H9 (cell line): ENCODE measurements around the gene ELP1. TPM values are rescaled to one million over a fixed set of nuclear protein-coding genes. Genes with fewer than 3 reads are reported as not detected.

ENCODE experiments used
- DNase-seq: peaks from one replicate; pipeline ENCODE4 v3.0.0-alpha.2; 2017
- H2AFZ ChIP-seq: one replicate; pipeline ENCODE4 v1.6.1; 2013; ENCODE audit warnings: mild to moderate bottlenecking, low read length, control low read depth, moderate library complexity
- H2AK5ac ChIP-seq: 2 replicates; pipeline ENCODE4 v1.6.1; 2013; ENCODE audit warnings: low read length, control low read depth, mixed read lengths; ENCODE audit not compliant: insufficient read length
- H2BK120ac ChIP-seq: one replicate; pipeline ENCODE4 v1.6.1; 2013; ENCODE audit warnings: low read depth, mild to moderate bottlenecking, low read length, control low read depth, inconsistent platforms; ENCODE audit not compliant: poor library complexity, severe bottlenecking
- H2BK12ac ChIP-seq: 2 replicates; pipeline ENCODE4 v1.6.1; 2013; ENCODE audit warnings: low read length, control low read depth, mixed read lengths, low read depth; ENCODE audit not compliant: insufficient read length
- H2BK15ac ChIP-seq: 2 replicates; pipeline ENCODE4 v1.6.1; 2013; ENCODE audit warnings: low read depth, low read length, control low read depth
- H2BK20ac ChIP-seq: one replicate; pipeline ENCODE4 v1.6.1; 2013; ENCODE audit warnings: low read depth, mild to moderate bottlenecking, low read length, control low read depth, inconsistent platforms; ENCODE audit not compliant: poor library complexity, severe bottlenecking
- H2BK5ac ChIP-seq: 2 replicates; pipeline ENCODE4 v1.6.1; 2013; ENCODE audit warnings: low read length, control low read depth, mixed read lengths; ENCODE audit not compliant: insufficient read length
- H3K14ac ChIP-seq: 2 replicates; pipeline ENCODE4 v1.6.1; 2013; ENCODE audit warnings: low read length, control low read depth; ENCODE audit not compliant: insufficient read depth
- H3K18ac ChIP-seq: 2 replicates; pipeline ENCODE4 v1.6.1; 2013; ENCODE audit warnings: low read depth, mild to moderate bottlenecking, mixed read lengths, low read length, control low read depth; ENCODE audit not compliant: insufficient read length
- H3K23ac ChIP-seq: 2 replicates; pipeline ENCODE4 v1.6.1; 2013; ENCODE audit warnings: low read length, control low read depth, mixed read lengths, low read depth; ENCODE audit not compliant: insufficient read length
- H3K23me2 ChIP-seq: 2 replicates; pipeline ENCODE4 v1.6.1; 2013; ENCODE audit warnings: low read depth, mild to moderate bottlenecking, mixed read lengths, low read length, control low read depth; ENCODE audit not compliant: insufficient read length, poor library complexity, severe bottlenecking
- H3K27ac ChIP-seq: 2 replicates; pipeline ENCODE4 v1.5.1; 2013; ENCODE audit warnings: low read length, control low read depth, mixed read lengths, low read depth; ENCODE audit not compliant: insufficient read length
- H3K27me3 ChIP-seq: 2 replicates; pipeline ENCODE4 v1.6.1; 2013; ENCODE audit warnings: low read length, control low read depth, inconsistent platforms; ENCODE audit not compliant: insufficient read depth
- H3K4ac ChIP-seq: 2 replicates; pipeline ENCODE4 v1.6.1; 2013; ENCODE audit warnings: low read depth, mild to moderate bottlenecking, control low read depth, inconsistent platforms, low read length, moderate library complexity
- H3K4me1 ChIP-seq: 2 replicates; pipeline ENCODE4 v1.6.1; 2013; ENCODE audit warnings: low read length, control low read depth, inconsistent platforms; ENCODE audit not compliant: insufficient read depth
- H3K4me2 ChIP-seq: 2 replicates; pipeline ENCODE4 v1.6.1; 2013; ENCODE audit warnings: low read length, control low read depth, mixed read lengths; ENCODE audit not compliant: insufficient read length, insufficient read depth
- H3K56ac ChIP-seq: 2 replicates; pipeline ENCODE4 v1.6.1; 2013; ENCODE audit warnings: low read depth, mild to moderate bottlenecking, mixed read lengths, low read length, control low read depth; ENCODE audit not compliant: insufficient read length
- H3K79me1 ChIP-seq: 2 replicates; pipeline ENCODE4 v1.6.1; 2013; ENCODE audit warnings: low read depth, mild to moderate bottlenecking, moderate library complexity, low read length, control low read depth, inconsistent platforms; ENCODE audit not compliant: insufficient read depth, poor library complexity, severe bottlenecking
- H3K79me2 ChIP-seq: 2 replicates; pipeline ENCODE4 v1.6.1; 2013; ENCODE audit warnings: low read length, control low read depth, inconsistent platforms; ENCODE audit not compliant: insufficient read depth
- H3K9ac ChIP-seq: 2 replicates; pipeline ENCODE4 v1.6.1; 2013; ENCODE audit warnings: low read length, control low read depth, mixed read lengths; ENCODE audit not compliant: insufficient read length; ENCODE audit errors: extremely low read depth
- H3K9me3 ChIP-seq: one replicate; pipeline ENCODE4 v1.6.1; 2013; ENCODE audit warnings: low read depth, low read length, inconsistent platforms; ENCODE audit not compliant: control insufficient read depth
- H3T11ph ChIP-seq: one replicate; pipeline ENCODE4 v1.6.1; 2013; ENCODE audit warnings: mild to moderate bottlenecking, low read length, control low read depth, inconsistent platforms
- H4K20me1 ChIP-seq: one replicate; pipeline ENCODE4 v1.6.1; 2013; ENCODE audit not compliant: control insufficient read depth, insufficient read length, insufficient read depth
- H4K5ac ChIP-seq: 2 replicates; pipeline ENCODE4 v1.6.1; 2013; ENCODE audit warnings: low read depth, mild to moderate bottlenecking, mixed read lengths, low read length, control low read depth; ENCODE audit not compliant: insufficient read length
- H4K8ac ChIP-seq: replicated peaks from 2 replicates; pipeline ENCODE4 v1.6.1; 2013; ENCODE audit warnings: low read length, control low read depth, mixed read lengths, low read depth; ENCODE audit not compliant: insufficient read length
- H4K91ac ChIP-seq: 2 replicates; pipeline ENCODE4 v1.6.1; 2013; ENCODE audit warnings: low read depth, mild to moderate bottlenecking, moderate library complexity, mixed read lengths, low read length, control low read depth; ENCODE audit not compliant: insufficient read length
- H3K27ac Mint-ChIP-seq, 3 experiments: 2 replicates in 2 of 3; 3 replicates in 1 of 3; pipeline ENCODE4 v1.8.0; 2020 to 2021; ENCODE audit warnings: mixed read lengths in 3 of 3, mild to moderate bottlenecking in 1 of 3, moderate library complexity in 1 of 3
- H3K27me3 Mint-ChIP-seq: 2 replicates; pipeline ENCODE4 v1.8.0; 2021; ENCODE audit warnings: low read depth, mild to moderate bottlenecking, moderate library complexity, mixed read lengths
- H3K36me3 Mint-ChIP-seq, 3 experiments: 2 replicates in 2 of 3; 3 replicates in 1 of 3; pipeline ENCODE4 v1.8.0; 2020 to 2021; ENCODE audit warnings: low read depth in 3 of 3, mixed read lengths in 3 of 3; ENCODE audit not compliant: insufficient read depth in 1 of 3
- H3K4me1 Mint-ChIP-seq, 2 experiments: 2 replicates each; pipeline ENCODE4 v1.8.0; 2020; ENCODE audit warnings: mixed read lengths in 2 of 2
- H3K4me3 Mint-ChIP-seq, 2 experiments: 2 replicates in 1 of 2; 3 replicates in 1 of 2; pipeline ENCODE4 v1.8.0; 2020 to 2021; ENCODE audit warnings: mild to moderate bottlenecking in 2 of 2, mixed read lengths in 2 of 2, moderate library complexity in 1 of 2
- H3K9me3 Mint-ChIP-seq, 2 experiments: 2 replicates in 1 of 2; 3 replicates in 1 of 2; pipeline ENCODE4 v1.8.0; 2020; ENCODE audit warnings: mild to moderate bottlenecking in 2 of 2, mixed read lengths in 2 of 2, moderate library complexity in 1 of 2
- CTCF ChIP-seq: fragments of 200-600 bp; sonication (generic); conservative IDR thresholded peaks from 3 replicates; pipeline ENCODE4 v1.8.0; 2021; ENCODE audit warnings: antibody characterized with exemption, mild to moderate bottlenecking
- WGBS: extraction: QIAGEN DNeasy Blood & Tissue Kit; methylation state at CpG from one replicate; pipeline ENCODE4 v1.1.7; 2013; ENCODE audit warnings: missing lambda C conversion rate, low lambda C conversion rate, mixed read lengths; ENCODE audit not compliant: insufficient read length; ENCODE audit errors: extremely low coverage; 5-methylcytosine and 5-hydroxymethylcytosine counted together
- total RNA-seq: library from RNA; stranded (reverse); gene quantifications from 2 replicates; pipeline ENCODE4 v1.2.1, GENCODE V29; 2021

ELP1 gene
- total RNA-seq, 1 experiment from 2014 or later = 38.7 TPM

GRCh38 chr9:108854641-108855528 lies 79.0 kb downstream of the ELP1 start:
- Histone ChIP-seq H3K9me3 (no peaks in the 10 kb centered on the region), H2BK12ac (no peak overlapping the region), H3K14ac (no peak overlapping the region; the same call in 1 of the 2 replicates), H4K8ac (no peak overlapping the region), H3K18ac (no peak overlapping the region), H2AFZ (no peak overlapping the region), H3K79me1 (no peaks in the 10 kb centered on the region), H3K56ac (no peak overlapping the region), H3K23me2 (no peaks in the 10 kb centered on the region), H3K4me1 (no peaks in the 10 kb centered on the region), H4K91ac (no peak overlapping the region), H2BK120ac (no peak overlapping the region), H2BK15ac (no peak overlapping the region), H3K9ac (no peak overlapping the region), H2BK5ac (no peak overlapping the region), H3K27me3 (no peaks in the 10 kb centered on the region), H3K4me2 (no peak overlapping the region), H3K27ac (no peak overlapping the region), H2BK20ac (no peak overlapping the region), H3K23ac (no peak overlapping the region), H4K5ac (no peak overlapping the region), H2AK5ac (no peak overlapping the region), H4K20me1 (no peaks in the 10 kb centered on the region), H3K79me2 (no peaks in the 10 kb centered on the region), H3T11ph (no peak overlapping the region), H3K4ac (no peak overlapping the region)
- H3K27me3 Mint-ChIP-seq = no peaks in the 10 kb centered on the region; the same call in 1 of the 2 replicates
- no CpG with 5 or more reads among the region's 59 CpGs for WGBS
- TF ChIP-seq CTCF = no peak
- no peaks in the 10 kb centered on the region for H3K36me3 Mint-ChIP-seq
- H3K4me1 Mint-ChIP-seq = no peaks in the 10 kb centered on the region
- no peak overlapping the region for H3K27ac Mint-ChIP-seq
- H3K9me3 Mint-ChIP-seq = no peaks in the 10 kb centered on the region
- H3K4me3 Mint-ChIP-seq = no peak overlapping the region
- no peak for DNase-seq
